ENCODE measurements around the gene SLC43A2. TPM values are rescaled to one million over a fixed set of nuclear protein-coding genes. Genes with fewer than 3 reads are reported as not detected.

Gene SLC43A2
- polyA plus RNA-seq, 1 donor from 2014 or later, result 60.1 TPM

DNA sequence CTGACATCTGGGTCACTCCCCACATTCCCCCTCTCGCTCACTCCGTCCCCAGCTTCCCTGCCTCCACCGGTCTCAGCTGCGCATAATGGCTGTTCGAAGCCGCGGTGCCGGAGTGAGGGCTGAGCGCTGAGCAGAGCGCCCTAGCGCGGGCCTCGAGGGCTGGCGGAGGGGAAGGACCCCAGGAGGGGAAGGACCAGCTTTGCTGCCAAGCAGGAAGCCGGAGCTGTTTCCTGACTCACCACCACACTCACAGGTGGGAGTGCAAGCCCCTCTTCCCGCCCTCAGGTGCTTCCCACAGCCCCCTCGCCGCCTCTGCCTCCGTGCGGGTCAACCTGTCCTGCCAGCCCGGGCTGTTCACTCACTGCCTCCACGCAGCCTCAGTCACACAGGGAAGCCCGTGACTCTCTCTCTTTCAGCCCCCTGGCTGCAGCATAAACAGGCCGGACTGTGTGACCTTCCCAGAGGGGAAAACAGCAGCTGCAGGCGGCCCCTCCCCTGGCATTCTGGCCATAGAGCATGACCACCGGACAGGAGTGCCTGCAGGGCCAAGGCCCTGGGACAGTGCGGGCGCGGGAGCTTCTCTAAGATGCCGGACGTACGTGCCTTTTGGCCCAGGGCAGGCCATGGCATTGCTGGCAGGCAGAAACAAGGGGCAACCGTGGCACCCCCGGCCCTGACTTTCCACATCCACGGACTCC, 23.7 kb downstream of the SLC43A2 start:
- no peak overlapping the region for H3K4me2 ChIP-seq (ENCODE audit: low read length)
- H3K9ac ChIP-seq (ENCODE audit: low read length), result no peak overlapping the region
- no peaks in the 10 kb centered on the region for H3F3A ChIP-seq (ENCODE audit: insufficient read depth, low read length, poor library complexity, severe bottlenecking)
- no peak overlapping the region for H3K27ac ChIP-seq (ENCODE audit: low read length)
- no peak for TF ChIP-seq EZH2 (IDR thresholded peaks at IDR 0.05; ENCODE audit: borderline replicate concordance, insufficient read depth, low read length, poor library complexity, severe bottlenecking)
- TF ChIP-seq EP300 (conservative IDR thresholded peaks at IDR 0.05; ENCODE audit: poor library complexity, severe bottlenecking), result no peak
- no peak for TF ChIP-seq RAD21 (conservative IDR thresholded peaks at IDR 0.05)
- TF ChIP-seq POLR2AphosphoS5 (IDR thresholded peaks at IDR 0.05), result no peak
- TF ChIP-seq, protein P1, sequence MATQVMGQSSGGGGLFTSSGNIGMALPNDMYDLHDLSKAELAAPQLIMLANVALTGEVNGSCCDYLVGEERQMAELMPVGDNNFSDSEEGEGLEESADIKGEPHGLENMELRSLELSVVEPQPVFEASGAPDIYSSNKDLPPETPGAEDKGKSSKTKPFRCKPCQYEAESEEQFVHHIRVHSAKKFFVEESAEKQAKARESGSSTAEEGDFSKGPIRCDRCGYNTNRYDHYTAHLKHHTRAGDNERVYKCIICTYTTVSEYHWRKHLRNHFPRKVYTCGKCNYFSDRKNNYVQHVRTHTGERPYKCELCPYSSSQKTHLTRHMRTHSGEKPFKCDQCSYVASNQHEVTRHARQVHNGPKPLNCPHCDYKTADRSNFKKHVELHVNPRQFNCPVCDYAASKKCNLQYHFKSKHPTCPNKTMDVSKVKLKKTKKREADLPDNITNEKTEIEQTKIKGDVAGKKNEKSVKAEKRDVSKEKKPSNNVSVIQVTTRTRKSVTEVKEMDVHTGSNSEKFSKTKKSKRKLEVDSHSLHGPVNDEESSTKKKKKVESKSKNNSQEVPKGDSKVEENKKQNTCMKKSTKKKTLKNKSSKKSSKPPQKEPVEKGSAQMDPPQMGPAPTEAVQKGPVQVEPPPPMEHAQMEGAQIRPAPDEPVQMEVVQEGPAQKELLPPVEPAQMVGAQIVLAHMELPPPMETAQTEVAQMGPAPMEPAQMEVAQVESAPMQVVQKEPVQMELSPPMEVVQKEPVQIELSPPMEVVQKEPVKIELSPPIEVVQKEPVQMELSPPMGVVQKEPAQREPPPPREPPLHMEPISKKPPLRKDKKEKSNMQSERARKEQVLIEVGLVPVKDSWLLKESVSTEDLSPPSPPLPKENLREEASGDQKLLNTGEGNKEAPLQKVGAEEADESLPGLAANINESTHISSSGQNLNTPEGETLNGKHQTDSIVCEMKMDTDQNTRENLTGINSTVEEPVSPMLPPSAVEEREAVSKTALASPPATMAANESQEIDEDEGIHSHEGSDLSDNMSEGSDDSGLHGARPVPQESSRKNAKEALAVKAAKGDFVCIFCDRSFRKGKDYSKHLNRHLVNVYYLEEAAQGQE (IDR thresholded peaks at IDR 0.05; ENCODE audit: borderline replicate concordance), result no peak
- peaks cover 11% of the 10 kb centered on the region for H3K9me3 ChIP-seq (ENCODE audit: low read length)
- no peaks in the 10 kb centered on the region for H3K27me3 ChIP-seq (ENCODE audit: insufficient read depth, low read depth, low read length)
- H3K4me3 ChIP-seq (ENCODE audit: low read length), result no peak overlapping the region
- no peak overlapping the region for H2AFZ ChIP-seq (ENCODE audit: low read depth, low read length)
- H3K79me2 ChIP-seq (replicated peaks; ENCODE audit: insufficient read depth, low read length), result no peaks in the 10 kb centered on the region
- H3K9me2 ChIP-seq (ENCODE audit: insufficient read depth, low read length), result no peaks in the 10 kb centered on the region
- peaks cover 10% of the 10 kb centered on the region for H3K36me3 ChIP-seq (ENCODE audit: insufficient read depth, low read length)
- H4K20me1 ChIP-seq (ENCODE audit: insufficient read depth), result no peaks in the 10 kb centered on the region

DNA sequence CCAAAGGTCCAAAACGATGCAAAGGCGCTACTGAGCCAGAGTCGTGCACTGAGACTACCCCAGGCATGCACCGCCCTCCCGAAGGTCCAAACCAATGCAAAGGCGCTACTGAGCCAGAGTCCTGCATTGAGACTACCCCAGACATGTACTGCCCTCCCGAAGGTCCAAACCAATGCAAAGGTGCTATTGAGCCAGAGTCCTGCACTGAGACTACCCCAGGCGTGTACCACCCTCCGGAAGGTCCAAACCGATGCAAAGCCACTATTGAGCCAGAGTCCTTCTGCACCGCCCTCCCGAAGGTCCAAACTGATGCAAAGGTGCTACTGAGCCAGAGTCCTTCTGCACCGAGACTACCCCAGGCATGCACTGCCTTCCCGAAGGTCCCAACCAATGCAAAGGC, 27.1 kb downstream of the SLC43A2 start:
- no peak for TF ChIP-seq TAF1 (IDR thresholded peaks at IDR 0.05; ENCODE audit: low read depth)
- TF ChIP-seq EP300 (conservative IDR thresholded peaks at IDR 0.05; ENCODE audit: poor library complexity, severe bottlenecking), result no peak
- TF ChIP-seq, protein P1 (IDR thresholded peaks at IDR 0.05; ENCODE audit: borderline replicate concordance), result no peak
- TF ChIP-seq RAD21 (conservative IDR thresholded peaks at IDR 0.05), result no peak
- TF ChIP-seq POLR2AphosphoS5 (IDR thresholded peaks at IDR 0.05), result no peak
- TF ChIP-seq MXI1 (conservative IDR thresholded peaks at IDR 0.05; ENCODE audit: poor library complexity, severe bottlenecking), result no peak
- TF ChIP-seq SMC3 (conservative IDR thresholded peaks at IDR 0.05; ENCODE audit: poor library complexity), result no peak
- TF ChIP-seq, protein P2, sequence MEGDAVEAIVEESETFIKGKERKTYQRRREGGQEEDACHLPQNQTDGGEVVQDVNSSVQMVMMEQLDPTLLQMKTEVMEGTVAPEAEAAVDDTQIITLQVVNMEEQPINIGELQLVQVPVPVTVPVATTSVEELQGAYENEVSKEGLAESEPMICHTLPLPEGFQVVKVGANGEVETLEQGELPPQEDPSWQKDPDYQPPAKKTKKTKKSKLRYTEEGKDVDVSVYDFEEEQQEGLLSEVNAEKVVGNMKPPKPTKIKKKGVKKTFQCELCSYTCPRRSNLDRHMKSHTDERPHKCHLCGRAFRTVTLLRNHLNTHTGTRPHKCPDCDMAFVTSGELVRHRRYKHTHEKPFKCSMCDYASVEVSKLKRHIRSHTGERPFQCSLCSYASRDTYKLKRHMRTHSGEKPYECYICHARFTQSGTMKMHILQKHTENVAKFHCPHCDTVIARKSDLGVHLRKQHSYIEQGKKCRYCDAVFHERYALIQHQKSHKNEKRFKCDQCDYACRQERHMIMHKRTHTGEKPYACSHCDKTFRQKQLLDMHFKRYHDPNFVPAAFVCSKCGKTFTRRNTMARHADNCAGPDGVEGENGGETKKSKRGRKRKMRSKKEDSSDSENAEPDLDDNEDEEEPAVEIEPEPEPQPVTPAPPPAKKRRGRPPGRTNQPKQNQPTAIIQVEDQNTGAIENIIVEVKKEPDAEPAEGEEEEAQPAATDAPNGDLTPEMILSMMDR (IDR thresholded peaks at IDR 0.05; ENCODE audit: poor library complexity, severe bottlenecking), result no peak
- no peak for TF ChIP-seq EZH2 (IDR thresholded peaks at IDR 0.05; ENCODE audit: borderline replicate concordance, insufficient read depth, low read length, poor library complexity, severe bottlenecking)

More for the DNA sequence above, 27.1 kb downstream of the SLC43A2 start:
- no peaks in the 10 kb centered on the region for H3K9me2 ChIP-seq (ENCODE audit: insufficient read depth, low read length)
- H3K9ac ChIP-seq (ENCODE audit: low read length), result no peak overlapping the region
- no peaks in the 10 kb centered on the region for H3K79me2 ChIP-seq (replicated peaks; ENCODE audit: insufficient read depth, low read length)
- H3K9me3 ChIP-seq (ENCODE audit: low read length), result peaks cover 11% of the 10 kb centered on the region
- no peaks in the 10 kb centered on the region for H3F3A ChIP-seq (ENCODE audit: insufficient read depth, low read length, poor library complexity, severe bottlenecking)
- no peak overlapping the region for H3K4me2 ChIP-seq (ENCODE audit: low read length)
- H2AFZ ChIP-seq (ENCODE audit: low read depth, low read length), result no peak overlapping the region
- no peaks in the 10 kb centered on the region for H4K20me1 ChIP-seq (ENCODE audit: insufficient read depth)
- H3K27me3 ChIP-seq (ENCODE audit: insufficient read depth, low read depth, low read length), result no peaks in the 10 kb centered on the region
- H3K27ac ChIP-seq (ENCODE audit: low read length), result no peak overlapping the region
- no peak overlapping the region for H3K4me3 ChIP-seq (ENCODE audit: low read length)
- peaks cover 10% of the 10 kb centered on the region for H3K36me3 ChIP-seq (ENCODE audit: insufficient read depth, low read length)
